ENCODE data around the gene ZC3H12A. TPM values are rescaled to one million over a fixed set of nuclear protein-coding genes. Genes with fewer than 3 reads are reported as not detected.

Gene ZC3H12A
- total and polyA plus RNA-seq, 2 of the 4 experiments (the other 2 are of a cell fraction): 3.8 to 14.2 TPM

DNA sequence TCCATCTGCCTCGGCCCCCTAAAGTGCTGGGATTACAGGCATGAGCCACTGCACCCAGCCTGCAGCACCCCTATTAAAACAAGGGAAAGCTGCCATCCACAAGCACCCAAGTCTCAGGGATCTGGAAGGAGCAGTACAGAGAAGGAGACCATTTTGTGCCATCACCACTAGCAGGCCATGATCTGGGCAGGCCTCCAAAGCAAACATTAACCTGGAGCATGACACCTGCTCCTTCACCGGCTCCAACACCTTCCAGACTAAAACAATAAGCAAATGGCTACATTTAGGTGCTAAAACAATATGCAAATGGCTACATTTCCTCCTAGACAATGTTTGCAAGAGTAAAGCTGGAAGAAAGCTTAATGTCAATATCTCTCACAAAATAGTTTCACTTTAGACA is 23.5 kb downstream of the ZC3H12A start:
- WGBS, 2 experiments (ENCODE audit: extremely low coverage in 2 of 2, insufficient read length in 1 of 2): 80% methylated on average over 1 of the region's 2 CpGs; no CpG with 5 or more reads in 1 of the 2 experiments
- in situ Hi-C loops (cut with MboI; ENCODE audit: low sequenced_read_pairs): no loop called here
- DNase-seq: no peak
- no peak overlapping the region for H3K23ac ChIP-seq (ENCODE audit: low read depth, low read length)
- no peaks in the 10 kb centered on the region for H3K9me1 ChIP-seq (ENCODE audit: insufficient read depth, low read length)
- no TSS peak for BruUV-seq (replicated peaks)
- no peaks in the 10 kb centered on the region for H3K4me1 ChIP-seq (ENCODE audit: control insufficient read depth, insufficient read depth, low read length)
- TF ChIP-seq RAD21 (IDR thresholded peaks at IDR 0.05; ENCODE audit: low read length) (no peak), FOS (IDR thresholded peaks at IDR 0.05; ENCODE audit: low read depth, low read length) (no peak), MXI1 (IDR thresholded peaks at IDR 0.05; ENCODE audit: borderline replicate concordance, low read depth, low read length) (no peak), RCOR1 (IDR thresholded peaks at IDR 0.05; ENCODE audit: insufficient replicate concordance, low read length) (no peak), BHLHE40 (IDR thresholded peaks at IDR 0.05; ENCODE audit: low read depth, low read length) (no peak), CEBPB (IDR thresholded peaks at IDR 0.05; ENCODE audit: low read depth, low read length) (no peak), POLR2A (IDR thresholded peaks at IDR 0.05; ENCODE audit: low read depth, low read length) (no peak), RFX5 (IDR thresholded peaks at IDR 0.05; ENCODE audit: low read depth, low read length) (no peak), MAFK (IDR thresholded peaks at IDR 0.05; ENCODE audit: low read depth, low read length) (no peak), MAZ (IDR thresholded peaks at IDR 0.05; ENCODE audit: borderline replicate concordance, low read depth, low read length) (no peak), CHD1 (IDR thresholded peaks at IDR 0.05; ENCODE audit: low read depth, low read length) (no peak), NFE2L2 (IDR thresholded peaks at IDR 0.05; ENCODE audit: low read depth, low read length) (no peak), SMC3 (IDR thresholded peaks at IDR 0.05; ENCODE audit: low read depth, low read length) (no peak)
- TF ChIP-seq, protein P1, sequence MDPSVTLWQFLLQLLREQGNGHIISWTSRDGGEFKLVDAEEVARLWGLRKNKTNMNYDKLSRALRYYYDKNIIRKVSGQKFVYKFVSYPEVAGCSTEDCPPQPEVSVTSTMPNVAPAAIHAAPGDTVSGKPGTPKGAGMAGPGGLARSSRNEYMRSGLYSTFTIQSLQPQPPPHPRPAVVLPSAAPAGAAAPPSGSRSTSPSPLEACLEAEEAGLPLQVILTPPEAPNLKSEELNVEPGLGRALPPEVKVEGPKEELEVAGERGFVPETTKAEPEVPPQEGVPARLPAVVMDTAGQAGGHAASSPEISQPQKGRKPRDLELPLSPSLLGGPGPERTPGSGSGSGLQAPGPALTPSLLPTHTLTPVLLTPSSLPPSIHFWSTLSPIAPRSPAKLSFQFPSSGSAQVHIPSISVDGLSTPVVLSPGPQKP (IDR thresholded peaks at IDR 0.05; ENCODE audit: borderline replicate concordance, low read depth, low read length): no peak
- TF ChIP-seq, protein P2, sequence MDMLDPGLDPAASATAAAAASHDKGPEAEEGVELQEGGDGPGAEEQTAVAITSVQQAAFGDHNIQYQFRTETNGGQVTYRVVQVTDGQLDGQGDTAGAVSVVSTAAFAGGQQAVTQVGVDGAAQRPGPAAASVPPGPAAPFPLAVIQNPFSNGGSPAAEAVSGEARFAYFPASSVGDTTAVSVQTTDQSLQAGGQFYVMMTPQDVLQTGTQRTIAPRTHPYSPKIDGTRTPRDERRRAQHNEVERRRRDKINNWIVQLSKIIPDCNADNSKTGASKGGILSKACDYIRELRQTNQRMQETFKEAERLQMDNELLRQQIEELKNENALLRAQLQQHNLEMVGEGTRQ (IDR thresholded peaks at IDR 0.05; ENCODE audit: low read depth, low read length): no peak
- TF ChIP-seq, protein P3, sequence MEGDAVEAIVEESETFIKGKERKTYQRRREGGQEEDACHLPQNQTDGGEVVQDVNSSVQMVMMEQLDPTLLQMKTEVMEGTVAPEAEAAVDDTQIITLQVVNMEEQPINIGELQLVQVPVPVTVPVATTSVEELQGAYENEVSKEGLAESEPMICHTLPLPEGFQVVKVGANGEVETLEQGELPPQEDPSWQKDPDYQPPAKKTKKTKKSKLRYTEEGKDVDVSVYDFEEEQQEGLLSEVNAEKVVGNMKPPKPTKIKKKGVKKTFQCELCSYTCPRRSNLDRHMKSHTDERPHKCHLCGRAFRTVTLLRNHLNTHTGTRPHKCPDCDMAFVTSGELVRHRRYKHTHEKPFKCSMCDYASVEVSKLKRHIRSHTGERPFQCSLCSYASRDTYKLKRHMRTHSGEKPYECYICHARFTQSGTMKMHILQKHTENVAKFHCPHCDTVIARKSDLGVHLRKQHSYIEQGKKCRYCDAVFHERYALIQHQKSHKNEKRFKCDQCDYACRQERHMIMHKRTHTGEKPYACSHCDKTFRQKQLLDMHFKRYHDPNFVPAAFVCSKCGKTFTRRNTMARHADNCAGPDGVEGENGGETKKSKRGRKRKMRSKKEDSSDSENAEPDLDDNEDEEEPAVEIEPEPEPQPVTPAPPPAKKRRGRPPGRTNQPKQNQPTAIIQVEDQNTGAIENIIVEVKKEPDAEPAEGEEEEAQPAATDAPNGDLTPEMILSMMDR (conservative IDR thresholded peaks at IDR 0.05; ENCODE audit: low read depth, low read length): no peak
- no peak overlapping the region for H3K14ac ChIP-seq (replicated peaks; ENCODE audit: low read depth, low read length)
- no peak overlapping the region for H4K5ac ChIP-seq (ENCODE audit: low read depth, low read length)
- dilution Hi-C loops (cut with HindIII; ENCODE audit: low sequenced_read_pairs, unreplicated experiment): no loop called here
- ChIA-PET CTCF (interaction anchor here (1.0 kb wide), 1 partner anchor 78 kb away, joined by 3 read pairs; no protein-coding TSS in a partner anchor), POLR2A (ENCODE audit: unreplicated experiment) (no interaction called here)
- no peak for ATAC-seq (ENCODE audit: low read depth)
- no peak overlapping the region for H2BK120ac ChIP-seq (ENCODE audit: low read depth, low read length)
- no peak overlapping the region for H3K27ac ChIP-seq (ENCODE audit: insufficient read depth, low read length)
- no peak overlapping the region for H4K91ac ChIP-seq (ENCODE audit: insufficient read depth, low read depth, low read length)
- H3K27me3 ChIP-seq (ENCODE audit: control insufficient read depth, insufficient read depth, low read length): no peaks in the 10 kb centered on the region
- H3K79me1 ChIP-seq (ENCODE audit: low read depth in 1 of 2, low read length in 2 of 2): peaks cover 18 to 29% of the 10 kb centered on the region in 2 experiments; a peak in 3 of 4 replicates
- no peak overlapping the region for H2AFZ ChIP-seq (replicated peaks; ENCODE audit: low read length, poor library complexity)
- intact Hi-C loops (cut with micrococcal nuclease): no loop called here
- H2BK5ac ChIP-seq (ENCODE audit: low read depth, low read length, poor library complexity, severe bottlenecking): no peak overlapping the region
- H2BK15ac ChIP-seq (ENCODE audit: low read depth, low read length): no peak overlapping the region
- no peaks in the 10 kb centered on the region for H3K9me3 ChIP-seq (ENCODE audit: control insufficient read depth, insufficient read depth, low read length)
- no peak overlapping the region for H2AK9ac ChIP-seq (replicated peaks; ENCODE audit: low read depth, low read length, poor library complexity)
- no peak overlapping the region for H3K9ac ChIP-seq (ENCODE audit: low read depth, low read length)
- 0 out of 2 replicates have a peak, but pooled peaks cover 4% of the 10 kb centered on the region for H4K20me1 ChIP-seq (ENCODE audit: insufficient read depth, low read length)
- no peak overlapping the region for H3K56ac ChIP-seq (ENCODE audit: extremely low read depth, insufficient read depth, low read length)
- H2BK20ac ChIP-seq (ENCODE audit: low read depth, low read length): no peak overlapping the region
- no peak overlapping the region for H3K4me3 ChIP-seq (ENCODE audit: insufficient read depth, low read depth, low read length)
- H2AK5ac ChIP-seq (ENCODE audit: low read depth, low read length): no peak overlapping the region
- H3K4ac ChIP-seq (ENCODE audit: low read depth, low read length): no peak overlapping the region
- no peak overlapping the region for H3K18ac ChIP-seq (ENCODE audit: low read depth, low read length)
- no peak overlapping the region for H4K8ac ChIP-seq (ENCODE audit: low read depth in 2 of 2, low read length in 2 of 2)
- H3K36me3 ChIP-seq (ENCODE audit: control insufficient read depth, insufficient read depth, low read length): peaks cover 33% of the 10 kb centered on the region
- H3K4me2 ChIP-seq (ENCODE audit: low read depth, low read length): no peak overlapping the region

Measured in IMR-90 (cell line).